Spleen (tissue), 11 donors: ENCODE measurements around the gene TTLL11. TPM values are rescaled to one million over a fixed set of nuclear protein-coding genes. Genes with fewer than 3 reads are reported as not detected.

Experiments
- DNase-seq: peaks from one replicate; pipeline ENCODE4 v3.0.0-alpha.2; 2020
- H3K27ac ChIP-seq, 8 donors: fragments of 200-600 bp; sonication (generic) in 7 of 8; 1 replicate in 4 of 8; 2 replicates in 4 of 8; pipeline versions ENCODE4 v1.5.0 to v1.8.0; 2016 to 2021; ENCODE audit warnings: inconsistent platforms in 4 of 8, mild to moderate bottlenecking in 4 of 8, moderate library complexity in 1 of 8
- H3K27me3 ChIP-seq, 7 donors: fragments of 200-600 bp; sonication (generic) in 6 of 7; replicated peaks in 1 of 7; 1 replicate in 4 of 7; 2 replicates in 3 of 7; pipeline versions ENCODE4 v1.5.0 to v1.8.0; 2016 to 2021; ENCODE audit warnings: inconsistent platforms in 3 of 7, mild to moderate bottlenecking in 1 of 7
- H3K36me3 ChIP-seq, 6 donors: fragments of 200-600 bp; sonication (generic) in 5 of 6; 1 replicate in 4 of 6; 2 replicates in 2 of 6; pipeline versions ENCODE4 v1.5.0 to v1.8.0; 2016 to 2021; ENCODE audit warnings: inconsistent platforms in 2 of 6
- H3K4me1 ChIP-seq, 6 donors: fragments of 200-600 bp; sonication (generic) in 5 of 6; 1 replicate in 3 of 6; 2 replicates in 3 of 6; pipeline versions ENCODE4 v1.5.0 to v1.8.0; 2016 to 2021; ENCODE audit warnings: inconsistent platforms in 3 of 6
- H3K4me3 ChIP-seq, 8 donors: fragments of 200-600 bp; sonication (generic) in 7 of 8; 1 replicate in 4 of 8; 2 replicates in 4 of 8; pipeline versions ENCODE4 v1.5.0 to v1.8.0; 2016 to 2021; ENCODE audit warnings: inconsistent platforms in 4 of 8, mild to moderate bottlenecking in 4 of 8, moderate library complexity in 2 of 8
- H3K9me3 ChIP-seq, 8 donors: fragments of 200-600 bp; sonication (generic) in 7 of 8; 1 replicate in 4 of 8; 2 replicates in 4 of 8; pipeline versions ENCODE4 v1.5.0 to v1.8.0; 2016 to 2021; ENCODE audit warnings: inconsistent platforms in 4 of 8
- CTCF ChIP-seq, 11 experiments: fragments of 200-600 bp in 7 of 11; fragments of 450-650 bp in 4 of 11; sonication (generic) in 4 of 11; IDR thresholded peaks in 8 of 11; conservative IDR thresholded peaks in 3 of 11; 1 replicate in 7 of 11; 2 replicates in 4 of 11; pipeline versions ENCODE4 v1.4.0 to v1.8.0; 2016 to 2021; ENCODE audit warnings: antibody characterized with exemption in 11 of 11, inconsistent platforms in 4 of 11, mild to moderate bottlenecking in 1 of 11
- POLR2A ChIP-seq, 3 donors: fragments of 450-650 bp; IDR thresholded peaks; one replicate each; pipeline ENCODE4 v1.5.1; 2017; ENCODE audit warnings: antibody characterized with exemption in 3 of 3, mild to moderate bottlenecking in 1 of 3
- POLR2AphosphoS5 ChIP-seq, 3 donors: sonication (generic); formaldehyde crosslinking; IDR thresholded peaks; one replicate each; pipeline ENCODE4 v1.5.1; 2017; ENCODE audit warnings: antibody characterized with exemption in 3 of 3
- WGBS, 5 donors: extraction: QIAGEN DNeasy Blood & Tissue Kit in 3 of 5; methylation state at CpG; one replicate each; pipeline versions ENCODE4 v1.1.5 to v1.1.7; 2013 to 2018; 5-methylcytosine and 5-hydroxymethylcytosine counted together
- intact Hi-C: fragments of 100-400 bp; cut with DNase I; formaldehyde crosslinking; loops from one replicate; pipeline ENCODE4 v1.15.0; 2023; ENCODE audit warnings: low total_unique reads
- polyA plus RNA-seq, 3 donors: library from polyadenylated mRNA; stranded (reverse); fragments of 200-250 nt; gene quantifications; one replicate each; pipeline ENCODE4 v1.2.1, GENCODE V29; 2013
- total RNA-seq, 7 donors: library from RNA; depleted of rRNA in 3 of 7; stranded (reverse); fragments of >200 nt in 3 of 7; fragmentation: NEBNext Ultra II Directional in 4 of 7; extraction: Animal tissue kit (Norgen Biotek cat#: 25700) in 4 of 7; gene quantifications; one replicate each; pipeline versions ENCODE4 v1.1.0 to v1.2.1, GENCODE V29; 2016 to 2021
- donor health status: healthy with polysubstance abuse.
- donor health status: DM: no; HTN: no; CAD: no; lungs with moderate emphysema.
- donor health status: DM: no; HTN: no; CAD: no.
- donor health status: Bipolar disorder and iron deficiency.
- donor health status: healthy.
- donor health status: DM: no; HTN: no; CAD: no.
- donor health status: DM: yes; HTN: yes; CAD: no.

Gene TTLL11
- total and polyA plus RNA-seq, 10 donors = 1.6 to 12.8 (median 7.3) TPM

- intact Hi-C loops = no loop called here
- H3K4me3 ChIP-seq = no peak overlapping the region
- peaks cover 0 to 6% (median 0%) of the 10 kb centered on the region in 6 donors for H3K4me1 ChIP-seq
- peaks cover 0 to 7% (median 0%) of the 10 kb centered on the region in 6 donors for H3K36me3 ChIP-seq
- no peak for DNase-seq
- H3K27me3 ChIP-seq = no peaks in the 10 kb centered on the region
- no peak for TF ChIP-seq CTCF (IDR thresholded peaks at IDR 0.05 in 8 of 11, conservative IDR thresholded peaks at IDR 0.05 in 3 of 11)
- TF ChIP-seq POLR2A (IDR thresholded peaks at IDR 0.05) = no peak
- TF ChIP-seq POLR2AphosphoS5 (IDR thresholded peaks at IDR 0.05) = no peak
- no peak overlapping the region for H3K27ac ChIP-seq
- 89 to 97% (median 96%) methylated on average over 9 of the region's 9 CpGs for WGBS, 5 donors
- H3K9me3 ChIP-seq = no peaks in the 10 kb centered on the region
These were observed 33.7 kb downstream of the TTLL11 start for GRCh38 chr9:122059214-122059954.

DNA sequence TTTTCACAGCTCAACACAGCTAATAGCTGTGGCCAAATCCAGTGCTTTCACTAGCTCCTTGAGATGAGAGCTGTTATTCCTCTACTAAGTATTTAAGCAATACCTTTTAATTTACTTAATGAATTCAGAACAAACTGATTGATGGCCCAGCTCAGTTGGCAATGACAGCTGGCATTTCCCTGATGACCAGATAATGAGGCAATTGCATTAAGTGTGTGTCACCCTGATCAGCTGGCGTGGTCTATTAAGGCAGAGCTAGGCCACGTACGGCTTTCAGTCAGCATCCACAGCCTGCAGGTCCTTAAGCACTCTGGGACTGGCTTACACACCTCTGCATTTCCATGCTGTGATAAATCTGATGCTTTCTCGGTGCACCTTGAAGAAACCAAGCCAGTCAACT is 34.4 kb downstream of the TTLL11 start:
- H3K36me3 ChIP-seq = peaks cover 0 to 8% (median 0%) of the 10 kb centered on the region in 6 donors
- no peaks in the 10 kb centered on the region for H3K27me3 ChIP-seq
- H3K4me1 ChIP-seq = peaks cover 0 to 6% (median 0%) of the 10 kb centered on the region in 6 donors
- intact Hi-C loops = no loop called here
- no peaks in the 10 kb centered on the region for H3K9me3 ChIP-seq
- no peak overlapping the region for H3K27ac ChIP-seq
- no peak overlapping the region for H3K4me3 ChIP-seq
- WGBS, 5 donors = 95 to 100% (median 96%) methylated on average over 4 of the region's 4 CpGs
- TF ChIP-seq CTCF (IDR thresholded peaks at IDR 0.05 in 8 of 11, conservative IDR thresholded peaks at IDR 0.05 in 3 of 11) (no peak), POLR2AphosphoS5 (IDR thresholded peaks at IDR 0.05) (no peak), POLR2A (IDR thresholded peaks at IDR 0.05) (no peak)
- DNase-seq = no peak

GRCh38 chr9:122058051-122058450 is 35.1 kb downstream of the TTLL11 start:
- Histone ChIP-seq H3K4me1 (peaks cover 0 to 6% (median 0%) of the 10 kb centered on the region in 6 donors), H3K4me3 (no peak overlapping the region), H3K27me3 (no peaks in the 10 kb centered on the region), H3K9me3 (no peaks in the 10 kb centered on the region), H3K27ac (no peak overlapping the region), H3K36me3 (peaks cover 0 to 15% (median 0%) of the 10 kb centered on the region in 6 donors)
- intact Hi-C loops = no loop called here
- 77 to 88% (median 82%) methylated on average over 4 of the region's 4 CpGs for WGBS, 5 donors
- no peak for DNase-seq
- TF ChIP-seq POLR2A (IDR thresholded peaks at IDR 0.05) (no peak), CTCF (IDR thresholded peaks at IDR 0.05 in 8 of 11, conservative IDR thresholded peaks at IDR 0.05 in 3 of 11) (no peak), POLR2AphosphoS5 (IDR thresholded peaks at IDR 0.05) (no peak)

DNA sequence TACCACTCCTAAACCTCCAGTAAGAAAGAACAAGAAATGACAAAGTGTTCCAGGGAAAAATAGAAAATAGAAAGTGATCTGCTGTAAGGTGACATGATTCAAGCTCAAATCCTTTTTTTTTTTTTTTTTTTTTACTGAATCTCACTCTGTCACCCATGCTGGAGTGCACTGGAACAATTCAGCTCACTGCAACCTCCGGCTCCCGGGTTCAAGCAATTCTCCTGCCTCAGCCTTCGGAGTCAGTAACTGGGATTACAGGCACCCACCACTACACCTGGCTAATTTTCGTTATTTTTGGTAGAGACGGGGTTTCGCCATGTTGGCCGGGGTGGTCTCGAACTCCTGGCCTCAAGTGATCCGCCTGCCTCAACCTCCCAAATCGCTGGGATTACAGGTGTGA is 35.9 kb downstream of the TTLL11 start:
- TF ChIP-seq CTCF (IDR thresholded peaks at IDR 0.05 in 8 of 11, conservative IDR thresholded peaks at IDR 0.05 in 3 of 11) (no peak), POLR2A (IDR thresholded peaks at IDR 0.05) (no peak), POLR2AphosphoS5 (IDR thresholded peaks at IDR 0.05) (no peak)
- 95 to 97% (median 97%) methylated on average over 10 of the region's 10 CpGs for WGBS, 5 donors
- peaks cover 0 to 6% (median 0%) of the 10 kb centered on the region in 6 donors for H3K4me1 ChIP-seq
- intact Hi-C loops = no loop called here
- H3K27me3 ChIP-seq = no peaks in the 10 kb centered on the region
- peaks cover 0 to 17% (median 0%) of the 10 kb centered on the region in 6 donors for H3K36me3 ChIP-seq
- no peak for DNase-seq
- H3K4me3 ChIP-seq = no peak overlapping the region
- H3K27ac ChIP-seq = no peak overlapping the region
- H3K9me3 ChIP-seq = no peaks in the 10 kb centered on the region
